Measurements from ENCODE around the gene PP2D1. TPM values are rescaled to one million over a fixed set of nuclear protein-coding genes. Genes with fewer than 3 reads are reported as not detected.

Gene PP2D1
- total RNA-seq, 2 experiments from 2014 or later: not detected

DNA sequence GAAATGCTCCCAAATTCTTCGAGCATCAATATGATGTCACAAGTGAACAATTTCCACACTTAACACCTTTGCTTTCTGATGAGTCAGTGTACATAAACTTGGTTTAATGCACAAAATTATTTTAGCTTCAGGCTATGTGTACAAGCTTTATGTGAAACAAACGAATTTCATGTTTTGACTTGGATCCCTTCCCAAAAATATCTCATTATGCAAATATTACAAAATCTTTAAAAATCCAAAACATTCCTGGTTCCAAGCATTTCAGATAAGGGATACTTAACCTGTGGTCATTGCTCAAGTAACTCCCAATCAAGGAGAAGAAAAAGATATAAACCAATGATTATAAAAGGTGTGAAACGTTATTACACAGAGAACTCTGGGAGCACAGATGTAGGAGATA is 40.0 kb downstream of the PP2D1 start:
- ChIA-PET POLR2A (interaction anchor here (0.7 to 1.0 kb wide), 3 partner anchors 18 to 211 kb away, joined by 3 to 8 read pairs (median 3); no protein-coding TSS in a partner anchor), CTCF (ENCODE audit: unreplicated experiment) (interaction anchor here (0.9 kb wide), 1 partner anchor 239 kb away, joined by 3 read pairs; no protein-coding TSS in a partner anchor)
- no peaks in the 10 kb centered on the region for H3K9me3 ChIP-seq (ENCODE audit: low read length)
- intact Hi-C loops (cut with micrococcal nuclease; ENCODE audit: unreplicated experiment): no loop called here
- no peak overlapping the region for H2AFZ ChIP-seq (ENCODE audit: low read length)
- no TSS peak for BruUV-seq (replicated peaks)
- H3K27ac ChIP-seq (ENCODE audit: low read depth, low read length, poor library complexity, severe bottlenecking): no peak overlapping the region
- peaks cover 6% of the 10 kb centered on the region; the same call in 1 of the 2 replicates for H4K20me1 ChIP-seq (ENCODE audit: insufficient read depth, low read length)
- H3K4me3 ChIP-seq (ENCODE audit: low read depth, low read length, poor library complexity, severe bottlenecking): no peak overlapping the region
- H3K4me1 ChIP-seq (ENCODE audit: insufficient read depth, low read length, poor library complexity, severe bottlenecking): no peaks in the 10 kb centered on the region
- DNase-seq (ENCODE audit: low spot score): no peak
- no peak for TF ChIP-seq EZH2phosphoT487 (IDR thresholded peaks at IDR 0.05; ENCODE audit: borderline replicate concordance, low read depth, low read length)
- TF ChIP-seq, protein P1, sequence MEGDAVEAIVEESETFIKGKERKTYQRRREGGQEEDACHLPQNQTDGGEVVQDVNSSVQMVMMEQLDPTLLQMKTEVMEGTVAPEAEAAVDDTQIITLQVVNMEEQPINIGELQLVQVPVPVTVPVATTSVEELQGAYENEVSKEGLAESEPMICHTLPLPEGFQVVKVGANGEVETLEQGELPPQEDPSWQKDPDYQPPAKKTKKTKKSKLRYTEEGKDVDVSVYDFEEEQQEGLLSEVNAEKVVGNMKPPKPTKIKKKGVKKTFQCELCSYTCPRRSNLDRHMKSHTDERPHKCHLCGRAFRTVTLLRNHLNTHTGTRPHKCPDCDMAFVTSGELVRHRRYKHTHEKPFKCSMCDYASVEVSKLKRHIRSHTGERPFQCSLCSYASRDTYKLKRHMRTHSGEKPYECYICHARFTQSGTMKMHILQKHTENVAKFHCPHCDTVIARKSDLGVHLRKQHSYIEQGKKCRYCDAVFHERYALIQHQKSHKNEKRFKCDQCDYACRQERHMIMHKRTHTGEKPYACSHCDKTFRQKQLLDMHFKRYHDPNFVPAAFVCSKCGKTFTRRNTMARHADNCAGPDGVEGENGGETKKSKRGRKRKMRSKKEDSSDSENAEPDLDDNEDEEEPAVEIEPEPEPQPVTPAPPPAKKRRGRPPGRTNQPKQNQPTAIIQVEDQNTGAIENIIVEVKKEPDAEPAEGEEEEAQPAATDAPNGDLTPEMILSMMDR (conservative IDR thresholded peaks at IDR 0.05; ENCODE audit: low read length): no peak
- no peak overlapping the region for H3K4me2 ChIP-seq (ENCODE audit: low read length)
- peaks cover 50% of the 10 kb centered on the region for H3K36me3 ChIP-seq (ENCODE audit: insufficient read depth, low read length)
- peaks cover 49% of the 10 kb centered on the region; the same call in 1 of the 2 replicates for H3K79me2 ChIP-seq (ENCODE audit: insufficient read depth, low read depth, low read length)
- no peaks in the 10 kb centered on the region for H3K9me2 ChIP-seq (ENCODE audit: insufficient read depth, low read length)

DNA sequence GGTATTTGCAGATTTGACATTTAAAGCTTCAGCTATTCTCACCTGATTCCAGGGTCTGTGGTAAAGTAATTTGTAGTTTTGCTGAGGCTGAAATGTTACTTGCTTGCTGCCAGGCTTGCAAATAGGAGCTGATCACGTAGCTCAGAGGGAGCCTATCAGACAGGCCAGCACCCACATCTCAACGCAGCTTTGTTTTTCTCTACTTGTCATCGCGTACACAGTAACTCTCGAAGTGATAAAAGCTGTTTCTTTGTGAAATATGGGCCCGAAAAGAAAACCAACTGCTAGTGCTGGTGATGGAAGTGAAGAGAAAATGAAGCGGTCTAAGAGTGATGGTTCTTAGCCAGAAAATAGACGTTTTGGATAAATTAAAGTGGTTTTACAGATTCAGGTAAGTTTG is 41.7 kb downstream of the PP2D1 start:
- no peak overlapping the region for H2AFZ ChIP-seq (ENCODE audit: low read length)
- no peak overlapping the region for H3K4me3 ChIP-seq (ENCODE audit: low read depth, low read length, poor library complexity, severe bottlenecking)
- H3K9me3 ChIP-seq (ENCODE audit: low read length): no peaks in the 10 kb centered on the region
- H3K4me2 ChIP-seq (ENCODE audit: low read length): no peak overlapping the region
- POLR2A ChIA-PET: interaction anchor here (0.6 to 1.9 kb wide), 6 partner anchors 10 to 1086 kb away, joined by 4 to 7 read pairs (median 5); no protein-coding TSS in a partner anchor
- no peak for DNase-seq (ENCODE audit: low spot score)
- H3K79me2 ChIP-seq (ENCODE audit: insufficient read depth, low read depth, low read length): peaks cover 65% of the 10 kb centered on the region; the same call in 1 of the 2 replicates
- no peaks in the 10 kb centered on the region for H3K9me2 ChIP-seq (ENCODE audit: insufficient read depth, low read length)
- H3K27ac ChIP-seq (ENCODE audit: low read depth, low read length, poor library complexity, severe bottlenecking): no peak overlapping the region
- H4K20me1 ChIP-seq (ENCODE audit: insufficient read depth, low read length): peaks cover 6% of the 10 kb centered on the region; the same call in 1 of the 2 replicates
- TF ChIP-seq EZH2phosphoT487 (IDR thresholded peaks at IDR 0.05; ENCODE audit: borderline replicate concordance, low read depth, low read length): no peak
- TF ChIP-seq, protein P1 (conservative IDR thresholded peaks at IDR 0.05; ENCODE audit: low read length): no peak
- no peaks in the 10 kb centered on the region for H3K4me1 ChIP-seq (ENCODE audit: insufficient read depth, low read length, poor library complexity, severe bottlenecking)
- BruUV-seq (replicated peaks): no TSS peak
- H3K36me3 ChIP-seq (ENCODE audit: insufficient read depth, low read length): peaks cover 48% of the 10 kb centered on the region
- CTCF ChIA-PET (ENCODE audit: unreplicated experiment): no interaction called here
- intact Hi-C loops (cut with micrococcal nuclease; ENCODE audit: unreplicated experiment): no loop called here

DNA sequence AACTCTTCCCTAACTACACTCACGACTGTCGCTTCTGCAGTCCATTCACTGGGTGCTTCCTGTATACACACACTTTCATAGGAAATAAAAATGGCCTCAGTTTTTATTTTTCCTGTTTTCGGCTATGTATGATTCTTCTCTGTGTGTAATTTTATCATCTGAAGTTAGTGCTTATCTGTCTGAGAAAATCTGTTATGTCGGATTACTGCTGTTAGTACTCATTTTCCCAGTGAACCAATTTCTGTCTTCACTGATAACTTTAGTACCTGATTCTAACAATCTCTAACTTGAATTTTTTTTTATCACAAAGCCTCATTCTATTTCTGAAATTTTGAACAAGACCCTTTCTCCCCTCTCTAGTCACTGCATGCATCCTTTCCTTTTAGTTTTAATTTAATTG is 44.3 kb downstream of the PP2D1 start:
- H4K20me1 ChIP-seq (ENCODE audit: insufficient read depth, low read length): peaks cover 1% of the 10 kb centered on the region; the same call in 1 of the 2 replicates
- POLR2A ChIA-PET: no interaction called here
- BruUV-seq (replicated peaks): no TSS peak

More for the DNA sequence above, 44.3 kb downstream of the PP2D1 start:
- no peak for DNase-seq (ENCODE audit: low spot score)
- H3K4me3 ChIP-seq (ENCODE audit: low read depth, low read length, poor library complexity, severe bottlenecking): no peak overlapping the region
- no peaks in the 10 kb centered on the region for H3K4me1 ChIP-seq (ENCODE audit: insufficient read depth, low read length, poor library complexity, severe bottlenecking)
- H3K9me2 ChIP-seq (ENCODE audit: insufficient read depth, low read length): no peaks in the 10 kb centered on the region
- CTCF ChIA-PET (ENCODE audit: unreplicated experiment): no interaction called here
- no peak overlapping the region for H3K27ac ChIP-seq (ENCODE audit: low read depth, low read length, poor library complexity, severe bottlenecking)
- no peak overlapping the region for H3K4me2 ChIP-seq (ENCODE audit: low read length)
- H3K36me3 ChIP-seq (ENCODE audit: insufficient read depth, low read length): peaks cover 36% of the 10 kb centered on the region
- TF ChIP-seq, protein P1 (conservative IDR thresholded peaks at IDR 0.05; ENCODE audit: low read length): no peak
- no peak for TF ChIP-seq EZH2phosphoT487 (IDR thresholded peaks at IDR 0.05; ENCODE audit: borderline replicate concordance, low read depth, low read length)
- H3K79me2 ChIP-seq (ENCODE audit: insufficient read depth, low read depth, low read length): peaks cover 81% of the 10 kb centered on the region
- no peaks in the 10 kb centered on the region for H3K9me3 ChIP-seq (ENCODE audit: low read length)
- intact Hi-C loops (cut with micrococcal nuclease; ENCODE audit: unreplicated experiment): no loop called here
- no peak overlapping the region for H2AFZ ChIP-seq (ENCODE audit: low read length)

Data from OCI-LY7 (cell line).